Loucy (cell line): ENCODE results near the gene SHOX.

Source experiments
- H2AFZ ChIP-seq: fragments of 200-600 bp; sonication (generic); 2 replicates; pipeline ENCODE4 v1.6.0; 2016; ENCODE audit warnings: antibody characterized with exemption, mild to moderate bottlenecking, low read length, moderate library complexity
- H3F3A ChIP-seq: fragments of 200-600 bp; 2 replicates; pipeline ENCODE4 v1.6.0; 2016; ENCODE audit warnings: antibody characterized with exemption, low read depth, mild to moderate bottlenecking
- H3K27me3 ChIP-seq: fragments of 200-600 bp; sonication (generic); 2 replicates; pipeline ENCODE4 v1.6.1; 2014; ENCODE audit warnings: low read length, mild to moderate bottlenecking; ENCODE audit not compliant: insufficient read depth, poor library complexity, severe bottlenecking
- H3K36me3 ChIP-seq: fragments of 200-600 bp; sonication (generic); 2 replicates; pipeline ENCODE4 v1.6.1; 2016; ENCODE audit warnings: low read length; ENCODE audit not compliant: insufficient read depth
- H3K4me1 ChIP-seq: fragments of 200-600 bp; sonication (generic); 2 replicates; pipeline ENCODE4 v1.5.1; 2014; ENCODE audit warnings: low read length, mild to moderate bottlenecking; ENCODE audit not compliant: insufficient read depth, poor library complexity, severe bottlenecking
- H3K4me2 ChIP-seq: fragments of 200-600 bp; sonication (generic); 2 replicates; pipeline ENCODE4 v1.6.0; 2014; ENCODE audit warnings: antibody characterized with exemption, low read length, low read depth, mild to moderate bottlenecking; ENCODE audit not compliant: poor library complexity, severe bottlenecking
- H3K4me3 ChIP-seq: fragments of 200-600 bp; sonication (generic); 2 replicates; pipeline ENCODE4 v1.5.1; 2014; ENCODE audit warnings: low read length, mild to moderate bottlenecking, mixed read lengths; ENCODE audit not compliant: poor library complexity, severe bottlenecking
- H3K79me2 ChIP-seq: fragments of 200-600 bp; sonication (generic); 2 replicates; pipeline ENCODE4 v1.6.1; 2014; ENCODE audit warnings: low read length; ENCODE audit not compliant: insufficient read depth
- H3K9ac ChIP-seq: fragments of 200-600 bp; sonication (generic); 2 replicates; pipeline ENCODE4 v1.6.0; 2014; ENCODE audit warnings: mild to moderate bottlenecking, low read depth, low read length, moderate library complexity; ENCODE audit not compliant: poor library complexity, severe bottlenecking
- H3K9me2 ChIP-seq: fragments of 200-600 bp; sonication (generic); replicated peaks from 2 replicates; pipeline ENCODE4 v1.6.1; 2016; ENCODE audit warnings: low read depth, low read length, mixed read lengths
- H3K9me3 ChIP-seq: fragments of 200-600 bp; sonication (generic); 2 replicates; pipeline ENCODE4 v1.6.1; 2014; ENCODE audit warnings: mild to moderate bottlenecking, antibody characterized with exemption, low read length, low read depth; ENCODE audit not compliant: insufficient read depth
- H4K20me1 ChIP-seq: fragments of 200-600 bp; sonication (generic); 2 replicates; pipeline ENCODE4 v1.6.0; 2014; ENCODE audit warnings: antibody characterized with exemption, low read length, mild to moderate bottlenecking; ENCODE audit not compliant: insufficient read depth, poor library complexity, severe bottlenecking
- CTCF ChIP-seq: fragments of 200-600 bp; sonication (generic); conservative IDR thresholded peaks from 2 replicates; pipeline ENCODE4 v1.5.1; 2014; ENCODE audit warnings: mild to moderate bottlenecking, antibody characterized with exemption, low read length
- EZH2phosphoT487 ChIP-seq: fragments of 200-600 bp; IDR thresholded peaks from 2 replicates; pipeline ENCODE4 v1.6.1; 2018; ENCODE audit warnings: antibody characterized with exemption, mild to moderate bottlenecking, moderate library complexity, borderline replicate concordance

The SHOX gene

GRCh38 chrX:698206-698605 is 67.6 kb downstream of the SHOX start:
- H3K36me3 ChIP-seq = no peaks in the 10 kb centered on the region

GRCh38 chrX:700936-701335 is 70.3 kb downstream of the SHOX start:
- Histone ChIP-seq H3K9ac (no peak overlapping the region), H3K9me2 (no peaks in the 10 kb centered on the region), H3K79me2 (no peaks in the 10 kb centered on the region), H3F3A (no peaks in the 10 kb centered on the region), H3K4me2 (no peak overlapping the region), H3K27me3 (no peaks in the 10 kb centered on the region), H2AFZ (no peak overlapping the region), H4K20me1 (no peaks in the 10 kb centered on the region), H3K4me3 (no peak overlapping the region), H3K36me3 (no peaks in the 10 kb centered on the region), H3K9me3 (no peaks in the 10 kb centered on the region), H3K4me1 (no peaks in the 10 kb centered on the region)
- TF ChIP-seq CTCF (no peak), EZH2phosphoT487 (no peak)

More at GRCh38 chrX:698206-698605, 67.6 kb downstream of the SHOX start:
- Histone ChIP-seq H3K4me1 (no peaks in the 10 kb centered on the region), H3K9me2 (no peaks in the 10 kb centered on the region), H3K4me3 (no peak overlapping the region), H3F3A (no peaks in the 10 kb centered on the region), H4K20me1 (no peaks in the 10 kb centered on the region), H3K4me2 (no peak overlapping the region), H3K27me3 (no peaks in the 10 kb centered on the region), H3K9me3 (no peaks in the 10 kb centered on the region), H3K9ac (no peak overlapping the region), H3K79me2 (no peaks in the 10 kb centered on the region), H2AFZ (no peak overlapping the region)
- no peak for TF ChIP-seq EZH2phosphoT487
- no peak for TF ChIP-seq CTCF

GRCh38 chrX:701673-702072 is 71.1 kb downstream of the SHOX start:
- Histone ChIP-seq H3K79me2 (no peaks in the 10 kb centered on the region), H3K36me3 (no peaks in the 10 kb centered on the region), H3K27me3 (no peaks in the 10 kb centered on the region), H3F3A (no peaks in the 10 kb centered on the region), H2AFZ (no peak overlapping the region), H4K20me1 (no peaks in the 10 kb centered on the region), H3K4me3 (no peak overlapping the region), H3K4me2 (no peak overlapping the region), H3K9me2 (no peaks in the 10 kb centered on the region), H3K9ac (no peak overlapping the region), H3K4me1 (no peaks in the 10 kb centered on the region), H3K9me3 (no peaks in the 10 kb centered on the region)
- TF ChIP-seq EZH2phosphoT487 = no peak
- no peak for TF ChIP-seq CTCF
